ENCODE measurements around the gene EFL1. TPM values are rescaled to one million over a fixed set of nuclear protein-coding genes. Genes with fewer than 3 reads are reported as not detected.
"Not testable (repeated sequence)": the region's sequence is repeated elsewhere in the genome, so short reads cannot be mapped to it uniquely, and the experiment has no call there.

The EFL1 gene
- total RNA-seq, 6 experiments from 2014 or later: 4.6 to 12.9 (median 9.4) TPM

GRCh38 chr15:82231233-82231632, 31.3 kb downstream of the EFL1 start:
- intact Hi-C loops (cut with DNase I): no loop called here
- Histone ChIP-seq H3K36me3 (peaks cover 0 to 4% (median 0%) of the 10 kb centered on the region in 4 donors), H3K9me3 (no peaks in the 10 kb centered on the region), H3K4me3 (no peak overlapping the region), H3K27me3 (no peaks in the 10 kb centered on the region), H3K27ac (no peak overlapping the region), H3K4me1 (no peaks in the 10 kb centered on the region)
- WGBS (ENCODE audit: insufficient coverage, low coverage, low lambda C conversion rate, missing lambda C conversion rate): 64% methylated on average over 2 of the region's 2 CpGs
- no peak for ATAC-seq
- no peak for TF ChIP-seq POLR2A (IDR thresholded peaks at IDR 0.05)
- no peak for DNase-seq

GRCh38 chr15:82228750-82229149, 33.8 kb downstream of the EFL1 start:
- Histone ChIP-seq H3K9me3 (no peaks in the 10 kb centered on the region), H3K36me3 (peaks cover 0 to 4% (median 0%) of the 10 kb centered on the region in 4 donors), H3K4me1 (no peaks in the 10 kb centered on the region), H3K4me3 (no peak overlapping the region), H3K27ac (no peak overlapping the region), H3K27me3 (no peaks in the 10 kb centered on the region)
- no peak for ATAC-seq
- no peak for TF ChIP-seq CTCF (IDR thresholded peaks at IDR 0.05)
- TF ChIP-seq POLR2A (IDR thresholded peaks at IDR 0.05): no peak
- no peak for DNase-seq
- intact Hi-C loops (cut with DNase I): no loop called here
- WGBS (ENCODE audit: insufficient coverage, low coverage, low lambda C conversion rate, missing lambda C conversion rate): 90% methylated on average over 1 of the region's 1 CpG

- H3K9me3 ChIP-seq; H3K4me3 ChIP-seq; H3K27me3 ChIP-seq; H3K27ac ChIP-seq; intact Hi-C loops (cut with DNase I); H3K4me1 ChIP-seq: not testable (repeated sequence)
- peak in 1 of 3 donors; percentile 24 for DNase-seq
- peak; percentile 50 to 73 (median 70) for ATAC-seq
- peak in 3 of 4 donors; percentile 24 to 39 (median 38) for TF ChIP-seq CTCF (IDR thresholded peaks at IDR 0.05)
- 64% methylated on average over 2 of the region's 2 CpGs for WGBS (ENCODE audit: insufficient coverage, low coverage, low lambda C conversion rate, missing lambda C conversion rate)
- peaks cover 0 to 18% (median 4%) of the 10 kb centered on the region in 4 donors for H3K36me3 ChIP-seq
Observed at GRCh38 chr15:82221535-82221934, 41.0 kb downstream of the EFL1 start.

- H3K27me3 ChIP-seq; ATAC-seq; intact Hi-C loops (cut with DNase I); H3K4me3 ChIP-seq; DNase-seq; H3K27ac ChIP-seq; H3K4me1 ChIP-seq; H3K9me3 ChIP-seq: not testable (repeated sequence)
- peaks cover 0 to 14% (median 4%) of the 10 kb centered on the region in 4 donors for H3K36me3 ChIP-seq
- 81% methylated on average over 1 of the region's 2 CpGs for whole genome bisulfite sequencing (ENCODE audit: insufficient coverage, low coverage, low lambda C conversion rate, missing lambda C conversion rate)
Observed at GRCh38 chr15:82216092-82216491, 46.4 kb downstream of the EFL1 start.

- ATAC-seq; H3K4me1 ChIP-seq; H3K27me3 ChIP-seq; H3K9me3 ChIP-seq; H3K27ac ChIP-seq; H3K4me3 ChIP-seq; DNase-seq; intact Hi-C loops (cut with DNase I); H3K36me3 ChIP-seq: not testable (repeated sequence)
Observed at GRCh38 chr15:82212201-82212600, 50.3 kb downstream of the EFL1 start.

- H3K27me3 ChIP-seq; intact Hi-C loops (cut with DNase I); H3K9me3 ChIP-seq; H3K4me3 ChIP-seq; H3K36me3 ChIP-seq; H3K4me1 ChIP-seq; DNase-seq; H3K27ac ChIP-seq: not testable (repeated sequence)
- ATAC-seq: peak in 1 of 4 donors; percentile 76
- 57% methylated on average over 1 of the region's 3 CpGs for WGBS (ENCODE audit: insufficient coverage, low coverage, low lambda C conversion rate, missing lambda C conversion rate)
Observed at GRCh38 chr15:82210066-82210597, 52.4 kb downstream of the EFL1 start.

- WGBS (ENCODE audit: insufficient coverage, low coverage, low lambda C conversion rate, missing lambda C conversion rate): 66% methylated on average over 2 of the region's 2 CpGs
- intact Hi-C loops (cut with DNase I); ATAC-seq; H3K9me3 ChIP-seq; H3K36me3 ChIP-seq; DNase-seq; H3K4me3 ChIP-seq; H3K4me1 ChIP-seq; H3K27me3 ChIP-seq; H3K27ac ChIP-seq: not testable (repeated sequence)
Observed at GRCh38 chr15:82204575-82204974, 58.0 kb downstream of the EFL1 start.

Measured in right lobe of liver (tissue), 6 donors.